ENCODE results near the gene THOC2.

The THOC2 gene

DNA sequence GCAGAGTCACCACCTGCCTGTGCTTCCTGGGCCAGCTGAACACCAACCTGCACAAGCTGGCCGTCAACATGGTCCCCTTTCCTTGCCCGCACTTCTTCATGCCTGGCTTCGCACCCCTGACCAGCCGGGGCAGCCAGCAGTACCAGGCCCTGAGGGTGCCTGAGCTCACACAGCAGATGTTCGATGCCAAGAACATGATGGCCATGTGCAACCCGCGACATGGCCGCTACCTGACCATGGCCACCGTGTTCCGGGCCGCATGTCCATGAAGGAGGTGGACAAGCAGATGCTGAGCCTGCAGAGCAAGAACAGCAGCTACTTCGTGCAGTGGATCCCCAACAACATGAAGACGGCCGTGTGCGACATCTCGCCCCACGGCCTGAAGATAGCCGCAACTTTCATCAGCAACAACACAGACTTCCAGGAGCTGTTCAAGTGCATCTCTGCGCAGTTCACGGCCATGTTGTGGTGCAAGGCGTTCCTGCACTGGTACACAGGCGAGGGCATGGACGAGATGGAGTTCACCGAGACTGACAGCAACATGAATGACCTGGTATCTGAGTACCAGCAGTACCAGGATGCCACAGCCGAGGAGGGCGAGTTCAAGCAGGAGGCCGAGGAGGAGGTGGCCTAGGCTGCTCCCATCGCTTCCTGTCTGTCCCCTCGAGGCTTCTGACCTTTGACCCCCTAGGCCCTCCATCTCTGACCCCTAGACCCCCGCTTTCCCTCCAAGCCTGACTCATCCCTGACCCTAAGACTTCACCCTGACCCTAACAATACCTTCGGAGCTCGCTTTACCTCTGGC, 170.3 kb downstream of the THOC2 start:
- no peak for DNase-seq

DNA sequence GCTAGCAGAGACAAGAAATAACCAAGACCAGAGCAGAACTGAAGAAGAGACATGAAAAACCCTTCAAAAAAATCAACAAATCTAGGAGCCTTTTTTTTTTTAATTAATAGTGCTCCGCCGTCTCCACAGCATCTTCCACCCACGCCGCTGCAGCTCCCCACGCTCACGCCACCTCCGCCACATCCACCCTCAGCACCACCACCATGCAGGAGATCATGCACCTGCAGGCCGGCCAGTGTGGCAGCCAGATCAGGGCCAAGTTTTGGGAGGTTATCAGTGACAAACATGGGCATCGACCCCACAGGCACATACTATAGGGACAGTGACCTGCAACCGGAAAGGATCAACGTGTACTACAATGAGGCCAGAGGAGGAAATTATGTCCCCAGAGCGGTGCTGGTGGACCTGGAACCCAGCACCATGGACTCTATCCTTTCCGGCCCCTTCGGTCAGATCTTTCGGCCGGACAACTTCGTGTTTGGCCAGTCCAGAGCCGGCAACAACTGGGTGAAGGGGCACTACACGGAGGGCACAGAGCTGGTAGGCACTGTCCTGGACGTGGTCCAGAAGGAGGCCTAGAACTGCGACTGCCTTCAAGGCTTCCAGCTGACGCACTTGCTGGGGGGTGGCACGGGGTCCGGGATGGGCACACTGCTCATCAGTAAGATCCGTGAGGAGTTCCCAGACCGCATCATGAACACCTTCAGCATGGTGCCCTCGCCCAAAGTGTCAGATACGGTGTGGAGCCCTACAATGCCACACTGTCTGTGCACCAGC, 171.2 kb downstream of the THOC2 start:
- DNase-seq, result no peak

DNA sequence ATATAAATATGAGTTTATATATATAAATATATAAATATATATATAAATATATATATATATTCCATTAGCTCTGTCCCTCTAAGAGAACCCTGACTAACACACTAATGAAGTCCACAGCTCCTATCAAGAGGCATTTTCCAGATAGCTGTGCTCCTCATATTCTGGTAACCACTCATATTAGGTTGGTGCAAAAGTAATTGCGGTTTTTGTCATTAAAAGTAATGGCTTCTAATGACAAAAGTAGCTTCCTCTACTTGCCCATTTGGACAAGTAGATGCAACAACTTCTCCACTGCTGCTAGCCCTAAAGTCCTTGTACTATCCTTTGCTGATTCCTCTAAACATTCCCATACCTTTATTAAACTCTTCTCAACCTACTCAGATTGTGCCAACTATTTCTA, 182.0 kb downstream of the THOC2 start:
- DNase-seq, result no peak

All from NCI-H524 (cell line).